IMR-90 (cell line): ENCODE data around the gene BMP5.

Experiments
- CTCF ChIP-seq: conservative IDR thresholded peaks from 2 replicates; pipeline ENCODE4 v1.5.1; 2012; ENCODE audit warnings: mild to moderate bottlenecking, low read depth, low read length, improper control_type of control experiment
- FOS ChIP-seq: fragments of 150-350 bp; IDR thresholded peaks from 2 replicates; pipeline ENCODE4 v1.6.1; 2016; ENCODE audit warnings: low read depth, low read length
- POLR2A ChIP-seq: IDR thresholded peaks from 2 replicates; pipeline ENCODE4 v1.6.1; 2012; ENCODE audit warnings: mild to moderate bottlenecking, low read depth, low read length
- RAD21 ChIP-seq: IDR thresholded peaks from 2 replicates; pipeline ENCODE4 v1.6.1; 2012; ENCODE audit warnings: low read length, improper control_type of control experiment
- RFX5 ChIP-seq: IDR thresholded peaks from 2 replicates; pipeline ENCODE4 v1.8.0; 2012; ENCODE audit warnings: low read depth, mild to moderate bottlenecking, low read length, moderate library complexity
- USF2 ChIP-seq: fragments of 150-350 bp; IDR thresholded peaks from 2 replicates; pipeline ENCODE4 v1.6.1; 2017; ENCODE audit warnings: mild to moderate bottlenecking, antibody characterized with exemption, low read length, low read depth

- no peak for TF ChIP-seq USF2
- no peak for TF ChIP-seq CTCF
- TF ChIP-seq RFX5: no peak
- no peak for TF ChIP-seq POLR2A
- no peak for TF ChIP-seq RAD21
- no peak for TF ChIP-seq FOS
Observed at GRCh38 chr6:55759536-55759935, 115.9 kb downstream of the BMP5 start.
